ENCODE results near the gene BSND. TPM values are rescaled to one million over a fixed set of nuclear protein-coding genes. Genes with fewer than 3 reads are reported as not detected.

The BSND gene
- total and polyA plus RNA-seq, 8 donors = not detected

GRCh38 chr1:54993140-54993539, 5.6 kb upstream of the BSND start:
- H3K27me3 ChIP-seq = peaks cover 0 to 31% (median 22%) of the 10 kb centered on the region in 3 donors
- no peak overlapping the region for H3K4me3 ChIP-seq
- DNase-seq = no peak
- no peak overlapping the region for H3K27ac ChIP-seq
- TF ChIP-seq POLR2AphosphoS5 (IDR thresholded peaks at IDR 0.05) (no peak), EP300 (IDR thresholded peaks at IDR 0.05) (no peak), CTCF (IDR thresholded peaks at IDR 0.05) (no peak), POLR2A (IDR thresholded peaks at IDR 0.05) (no peak)
- no peaks in the 10 kb centered on the region for H3K36me3 ChIP-seq
- peaks cover 13 to 41% (median 23%) of the 10 kb centered on the region in 4 donors for H3K4me1 ChIP-seq
- 89 to 94% (median 92%) methylated on average over 6 of the region's 6 CpGs for WGBS, 5 donors
- H3K9me3 ChIP-seq = no peaks in the 10 kb centered on the region
- intact Hi-C loops (cut with DNase I; ENCODE audit: low total_unique reads) = no loop called here

DNA sequence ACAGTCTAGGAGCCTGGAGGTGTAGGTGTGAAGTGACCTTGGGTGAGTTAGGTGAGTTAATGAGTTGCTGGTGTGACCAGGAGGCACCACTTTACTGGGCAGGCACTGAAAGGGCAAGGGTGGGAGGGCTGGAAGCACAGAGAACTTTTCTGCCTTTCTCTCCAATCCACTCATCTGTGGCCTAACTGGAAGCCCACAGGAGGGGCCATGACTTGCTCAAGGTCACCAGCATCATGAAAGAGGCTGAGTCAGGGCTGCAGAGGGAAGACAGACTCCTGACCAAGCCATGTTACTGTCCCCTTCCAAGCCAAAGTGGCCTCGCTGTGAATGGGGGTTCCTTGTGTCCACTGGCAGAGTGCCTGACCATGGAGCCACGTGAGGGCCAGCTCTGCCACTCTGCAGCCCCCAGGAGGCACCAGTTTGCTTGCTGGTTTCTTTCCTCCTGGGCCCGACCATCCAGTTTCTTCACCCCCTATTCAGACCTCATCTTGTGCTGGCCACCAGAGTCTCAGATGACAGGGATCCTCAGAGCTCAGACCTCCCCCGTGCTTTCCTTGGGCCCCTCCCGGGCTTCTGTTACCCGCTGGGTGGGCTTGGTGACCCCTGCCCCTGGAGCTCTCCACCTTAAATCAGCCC, 4.3 kb upstream of the BSND start:
- TF ChIP-seq POLR2AphosphoS5 (IDR thresholded peaks at IDR 0.05) = no peak
- TF ChIP-seq CTCF (IDR thresholded peaks at IDR 0.05) = no peak
- DNase-seq = no peak
- Histone ChIP-seq H3K9me3 (no peaks in the 10 kb centered on the region), H3K4me1 (peaks cover 10 to 29% (median 17%) of the 10 kb centered on the region in 4 donors), H3K36me3 (no peaks in the 10 kb centered on the region), H3K4me3 (no peak overlapping the region), H3K27ac (no peak overlapping the region), H3K27me3 (peaks cover 0 to 45% (median 22%) of the 10 kb centered on the region in 3 donors)
- intact Hi-C loops (cut with DNase I; ENCODE audit: low total_unique reads) = no loop called here
- WGBS, 5 donors = 39 to 69% (median 61%) methylated on average over 6 of the region's 6 CpGs

- DNase-seq = no peak
- Histone ChIP-seq H3K9me3 (no peaks in the 10 kb centered on the region), H3K36me3 (no peaks in the 10 kb centered on the region), H3K27ac (no peak overlapping the region), H3K27me3 (peaks cover 0 to 52% (median 22%) of the 10 kb centered on the region in 3 donors), H3K4me1 (peaks cover 7 to 22% (median 12%) of the 10 kb centered on the region in 4 donors), H3K4me3 (no peak overlapping the region)
- TF ChIP-seq POLR2AphosphoS5 (IDR thresholded peaks at IDR 0.05) = no peak
- TF ChIP-seq POLR2A (IDR thresholded peaks at IDR 0.05) = no peak
- TF ChIP-seq CTCF (IDR thresholded peaks at IDR 0.05) = no peak
- no peak for TF ChIP-seq EP300 (IDR thresholded peaks at IDR 0.05)
- intact Hi-C loops (cut with DNase I; ENCODE audit: low total_unique reads) = loop anchor here (5.0 kb wide), 1 partner anchor 48 kb away; no protein-coding TSS in a partner anchor
- 64 to 80% (median 66%) methylated on average over 12 of the region's 12 CpGs for WGBS, 5 donors
These were observed 3.5 kb upstream of the BSND start for GRCh38 chr1:54995013-54995760.

GRCh38 chr1:54995835-54996234, 2.9 kb upstream of the BSND start:
- Histone ChIP-seq H3K9me3 (no peaks in the 10 kb centered on the region), H3K27me3 (peaks cover 0 to 58% (median 27%) of the 10 kb centered on the region in 3 donors), H3K4me3 (no peak overlapping the region), H3K4me1 (peaks cover 7 to 15% (median 11%) of the 10 kb centered on the region in 4 donors), H3K27ac (no peak overlapping the region), H3K36me3 (no peaks in the 10 kb centered on the region)
- no peak for DNase-seq
- TF ChIP-seq POLR2A (IDR thresholded peaks at IDR 0.05) = no peak
- TF ChIP-seq EP300 (IDR thresholded peaks at IDR 0.05) = no peak
- TF ChIP-seq POLR2AphosphoS5 (IDR thresholded peaks at IDR 0.05) = no peak
- no peak for TF ChIP-seq CTCF (IDR thresholded peaks at IDR 0.05)
- intact Hi-C loops (cut with DNase I; ENCODE audit: low total_unique reads) = loop anchor here (5.0 kb wide), 1 partner anchor 49 kb away; no protein-coding TSS in a partner anchor
- 67 to 78% (median 72%) methylated on average over 9 of the region's 9 CpGs for WGBS, 5 donors

Measured in stomach (tissue), 9 donors.